Measurements from ENCODE around the gene DGLUCY.

GRCh38 chr14:91142214-91142668, 28.4 kb downstream of the DGLUCY start:
- TF ChIP-seq, protein P1, sequence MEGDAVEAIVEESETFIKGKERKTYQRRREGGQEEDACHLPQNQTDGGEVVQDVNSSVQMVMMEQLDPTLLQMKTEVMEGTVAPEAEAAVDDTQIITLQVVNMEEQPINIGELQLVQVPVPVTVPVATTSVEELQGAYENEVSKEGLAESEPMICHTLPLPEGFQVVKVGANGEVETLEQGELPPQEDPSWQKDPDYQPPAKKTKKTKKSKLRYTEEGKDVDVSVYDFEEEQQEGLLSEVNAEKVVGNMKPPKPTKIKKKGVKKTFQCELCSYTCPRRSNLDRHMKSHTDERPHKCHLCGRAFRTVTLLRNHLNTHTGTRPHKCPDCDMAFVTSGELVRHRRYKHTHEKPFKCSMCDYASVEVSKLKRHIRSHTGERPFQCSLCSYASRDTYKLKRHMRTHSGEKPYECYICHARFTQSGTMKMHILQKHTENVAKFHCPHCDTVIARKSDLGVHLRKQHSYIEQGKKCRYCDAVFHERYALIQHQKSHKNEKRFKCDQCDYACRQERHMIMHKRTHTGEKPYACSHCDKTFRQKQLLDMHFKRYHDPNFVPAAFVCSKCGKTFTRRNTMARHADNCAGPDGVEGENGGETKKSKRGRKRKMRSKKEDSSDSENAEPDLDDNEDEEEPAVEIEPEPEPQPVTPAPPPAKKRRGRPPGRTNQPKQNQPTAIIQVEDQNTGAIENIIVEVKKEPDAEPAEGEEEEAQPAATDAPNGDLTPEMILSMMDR (IDR thresholded peaks at IDR 0.05; ENCODE audit: low read depth, low read length, poor library complexity, severe bottlenecking) = no peak
- TF ChIP-seq EZH2phosphoT487 (IDR thresholded peaks at IDR 0.05; ENCODE audit: borderline replicate concordance, low read length) = no peak
